Fibroblast of villous mesenchyme (primary cell): ENCODE data around the gene KCNQ1. TPM values are rescaled to one million over a fixed set of nuclear protein-coding genes. Genes with fewer than 3 reads are reported as not detected.

Source experiments
- DNase-seq: peaks from one replicate; pipeline ENCODE4 v3.0.0-alpha.2; 2010; ENCODE audit warnings: low read depth
- H3K4me3 ChIP-seq: 2 replicates; pipeline ENCODE4 v1.5.1; 2011; ENCODE audit warnings: low read depth, mild to moderate bottlenecking, low read length
- CTCF ChIP-seq: IDR thresholded peaks from 2 replicates; pipeline ENCODE4 v1.5.1; 2012; ENCODE audit warnings: low read depth, mild to moderate bottlenecking, low read length; ENCODE audit not compliant: insufficient read depth
- total RNA-seq: library from RNA; depleted of rRNA; stranded (reverse); fragments of >200 nt; gene quantifications from 2 replicates; pipeline ENCODE4 v1.2.3, GENCODE V29; 2012

KCNQ1 gene
- total RNA-seq, 1 donor: not detected

GRCh38 chr11:2426221-2426620 is 18.6 kb upstream of the KCNQ1 start:
- DNase-seq: no peak
- TF ChIP-seq CTCF: no peak

GRCh38 chr11:2426826-2427521 is 17.8 kb upstream of the KCNQ1 start:
- no peak for TF ChIP-seq CTCF
- no peak for DNase-seq
- H3K4me3 ChIP-seq: no peak overlapping the region

More at GRCh38 chr11:2426221-2426620, 18.6 kb upstream of the KCNQ1 start:
- H3K4me3 ChIP-seq: no peak overlapping the region

- DNase-seq: no peak
- no peak overlapping the region for H3K4me3 ChIP-seq
- TF ChIP-seq CTCF: no peak
These were observed 17.0 kb upstream of the KCNQ1 start for GRCh38 chr11:2427721-2428321.

GRCh38 chr11:2428322-2428795 is 16.4 kb upstream of the KCNQ1 start:
- DNase-seq: peak; percentile 53
- peak; percentile 92 for TF ChIP-seq CTCF

GRCh38 chr11:2431395-2431794 is 13.4 kb upstream of the KCNQ1 start:
- TF ChIP-seq CTCF: no peak
- H3K4me3 ChIP-seq: no peak overlapping the region
- no peak for DNase-seq

More at GRCh38 chr11:2428322-2428795, 16.4 kb upstream of the KCNQ1 start:
- H3K4me3 ChIP-seq: no peak overlapping the region

- no peak for TF ChIP-seq CTCF
- H3K4me3 ChIP-seq: no peak overlapping the region
- DNase-seq: no peak
These were observed 12.6 kb upstream of the KCNQ1 start for GRCh38 chr11:2432171-2432621.

GRCh38 chr11:2432628-2433071 is 12.2 kb upstream of the KCNQ1 start:
- no peak for DNase-seq
- TF ChIP-seq CTCF: no peak
- no peak overlapping the region for H3K4me3 ChIP-seq
